Measurements from ENCODE around the gene CFAP251.
"Not testable (repeated sequence)": the region's sequence is repeated elsewhere in the genome, so short reads cannot be mapped to it uniquely, and the experiment has no call there.

The CFAP251 gene

DNA sequence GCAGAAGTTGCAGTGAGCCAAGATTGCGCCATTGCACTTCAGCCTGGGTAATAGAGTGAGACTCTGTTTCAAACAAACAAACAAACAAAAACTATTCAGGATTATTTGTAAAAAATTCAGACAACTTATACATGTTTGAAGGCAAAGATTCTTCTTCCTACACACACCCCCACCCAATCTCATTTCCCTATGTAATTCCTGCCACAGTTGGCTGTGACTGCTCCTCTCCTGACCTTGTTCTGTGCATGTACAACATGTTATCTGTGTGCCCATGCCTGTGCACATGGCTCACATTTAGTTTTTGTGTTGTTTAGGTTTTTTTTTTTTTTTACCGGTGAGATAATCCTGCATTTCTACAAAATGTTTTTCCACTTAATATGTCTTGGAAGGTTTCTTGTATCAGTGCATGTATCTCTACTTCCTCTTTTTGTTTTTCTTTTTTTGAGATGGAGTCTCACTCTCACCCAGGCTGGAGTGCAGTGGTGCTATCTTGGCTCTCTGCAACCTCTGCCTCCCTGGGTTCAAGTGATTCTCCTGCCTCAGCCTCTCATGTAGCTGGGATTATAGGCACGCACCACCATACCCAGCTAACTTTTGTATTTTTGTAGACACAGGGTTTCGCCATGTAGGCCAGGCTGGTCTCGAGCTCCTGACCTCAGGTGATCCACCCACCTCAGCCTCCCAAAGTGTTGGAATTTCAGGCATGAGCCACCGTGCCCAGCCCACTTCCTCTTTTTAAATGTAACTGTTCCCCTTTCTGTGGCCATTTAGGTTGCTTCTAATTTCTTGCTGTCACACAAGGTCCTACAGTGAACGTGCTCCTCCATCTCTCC, 8.7 kb downstream of the CFAP251 start:
- Histone ChIP-seq H3K27me3 (ENCODE audit: insufficient read depth, low read length, poor library complexity) (no peaks in the 10 kb centered on the region), H2BK5ac (ENCODE audit: low read length) (peak overlapping the region; percentile 18), H3K56ac (ENCODE audit: low read length) (peak overlapping the region; percentile 49), H2BK120ac (ENCODE audit: low read depth, low read length) (no peak overlapping the region), H3K23ac (ENCODE audit: low read length) (no peak overlapping the region), H2AK5ac (ENCODE audit: low read length) (no peak overlapping the region), H3K36me3 (ENCODE audit: control insufficient read depth, insufficient read depth, low read length) (no peaks in the 10 kb centered on the region), H3K9ac (ENCODE audit: low read length) (peak overlapping the region; percentile 5), H3K4me3 (ENCODE audit: low read length) (no peak overlapping the region), H3K79me2 (ENCODE audit: control insufficient read depth, insufficient read depth, low read length) (no peaks in the 10 kb centered on the region), H3K4me1 (ENCODE audit: control insufficient read depth, low read depth, low read length) (peaks cover 6% of the 10 kb centered on the region), H3K4me2 (ENCODE audit: low read length) (no peak overlapping the region), H3K79me1 (ENCODE audit: low read length) (no peaks in the 10 kb centered on the region), H3K18ac (ENCODE audit: low read length) (no peak overlapping the region), H2BK15ac (replicated peaks; ENCODE audit: low read depth) (no peak overlapping the region), H4K5ac (ENCODE audit: low read length) (no peak overlapping the region), H3K4ac (ENCODE audit: low read depth, low read length) (no peak overlapping the region), H3K27ac (ENCODE audit: low read depth, low read length) (no peak overlapping the region), H4K8ac (ENCODE audit: low read depth, low read length) (no peak overlapping the region)
- no CpG with 5 or more reads among the region's 7 CpGs for WGBS (ENCODE audit: extremely low coverage, insufficient coverage, low lambda C conversion rate)
- DNase-seq: peak; percentile 58

DNA sequence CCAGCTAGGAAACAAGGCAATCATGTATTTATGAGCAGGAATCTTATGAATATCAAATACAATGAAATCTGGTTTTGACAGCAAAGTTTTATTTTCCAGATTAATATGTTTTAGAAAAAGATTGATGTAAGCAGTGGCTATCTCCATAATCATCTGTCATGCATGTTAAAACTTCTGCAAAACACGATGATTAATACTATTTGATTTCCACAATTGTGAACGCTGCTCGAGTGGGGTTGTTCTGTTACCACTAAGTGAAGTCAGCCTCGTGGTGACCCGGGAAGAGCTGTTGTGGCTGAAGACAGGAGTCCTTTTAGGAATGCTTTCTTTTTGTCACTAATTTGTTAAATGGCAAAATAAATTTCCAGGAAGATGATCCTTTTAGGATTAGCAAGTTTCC, 9.4 kb downstream of the CFAP251 start:
- H3K18ac ChIP-seq (ENCODE audit: low read length): no peak overlapping the region
- no peaks in the 10 kb centered on the region for H3K79me1 ChIP-seq (ENCODE audit: low read length)
- H3K4me1 ChIP-seq (ENCODE audit: control insufficient read depth, low read depth, low read length): peaks cover 7% of the 10 kb centered on the region
- no peak overlapping the region for H2AK5ac ChIP-seq (ENCODE audit: low read length)
- no peak overlapping the region for H3K27ac ChIP-seq (ENCODE audit: low read depth, low read length)
- no peak overlapping the region for H3K4ac ChIP-seq (ENCODE audit: low read depth, low read length)
- peak overlapping the region; percentile 49 for H3K56ac ChIP-seq (ENCODE audit: low read length)
- no CpG with 5 or more reads among the region's 5 CpGs for WGBS (ENCODE audit: extremely low coverage, insufficient coverage, low lambda C conversion rate)
- H3K27me3 ChIP-seq (ENCODE audit: insufficient read depth, low read length, poor library complexity): no peaks in the 10 kb centered on the region
- no peak overlapping the region for H4K8ac ChIP-seq (ENCODE audit: low read depth, low read length)
- no peak overlapping the region for H3K4me3 ChIP-seq (ENCODE audit: low read length)
- no peak overlapping the region for H3K23ac ChIP-seq (ENCODE audit: low read length)
- no peak overlapping the region for H2BK15ac ChIP-seq (replicated peaks; ENCODE audit: low read depth)
- H2BK120ac ChIP-seq (ENCODE audit: low read depth, low read length): no peak overlapping the region
- H3K79me2 ChIP-seq (ENCODE audit: control insufficient read depth, insufficient read depth, low read length): no peaks in the 10 kb centered on the region
- H4K5ac ChIP-seq (ENCODE audit: low read length): no peak overlapping the region
- peak overlapping the region; percentile 5 for H3K9ac ChIP-seq (ENCODE audit: low read length)
- peak overlapping the region; percentile 18 for H2BK5ac ChIP-seq (ENCODE audit: low read length)
- no peaks in the 10 kb centered on the region for H3K36me3 ChIP-seq (ENCODE audit: control insufficient read depth, insufficient read depth, low read length)
- H3K4me2 ChIP-seq (ENCODE audit: low read length): no peak overlapping the region
- DNase-seq: no peak

DNA sequence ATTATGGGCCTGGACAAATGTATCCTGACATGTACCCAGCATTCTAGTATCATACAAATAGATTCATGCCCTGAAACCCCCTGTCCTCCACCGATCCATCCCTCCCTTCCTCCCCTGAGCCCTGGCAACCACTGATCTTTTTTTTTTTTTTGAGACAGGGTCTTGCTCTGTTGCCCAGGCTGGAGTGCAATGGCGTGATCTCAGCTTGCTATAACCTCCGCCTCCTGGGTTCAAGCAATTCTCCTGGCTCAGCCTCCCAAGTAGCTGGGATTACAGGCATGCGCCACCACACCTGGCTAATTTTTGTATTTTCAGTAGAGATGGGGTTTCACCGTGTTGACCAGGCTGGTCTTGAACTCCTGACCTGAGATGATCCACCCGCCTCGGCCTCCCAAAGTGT, 11.2 kb downstream of the CFAP251 start:
- no CpG with 5 or more reads among the region's 7 CpGs for WGBS (ENCODE audit: extremely low coverage, insufficient coverage, low lambda C conversion rate)
- H3K27ac ChIP-seq (ENCODE audit: low read depth, low read length); H3K9ac ChIP-seq (ENCODE audit: low read length); H3K79me1 ChIP-seq (ENCODE audit: low read length); H3K4me2 ChIP-seq (ENCODE audit: low read length); H3K4ac ChIP-seq (ENCODE audit: low read depth, low read length); H4K8ac ChIP-seq (ENCODE audit: low read depth, low read length); DNase-seq; H3K4me3 ChIP-seq (ENCODE audit: low read length); H3K27me3 ChIP-seq (ENCODE audit: insufficient read depth, low read length, poor library complexity); H3K56ac ChIP-seq (ENCODE audit: low read length); H4K5ac ChIP-seq (ENCODE audit: low read length); H3K36me3 ChIP-seq (ENCODE audit: control insufficient read depth, insufficient read depth, low read length); H2BK120ac ChIP-seq (ENCODE audit: low read depth, low read length); H2BK5ac ChIP-seq (ENCODE audit: low read length); H3K23ac ChIP-seq (ENCODE audit: low read length); H3K79me2 ChIP-seq (ENCODE audit: control insufficient read depth, insufficient read depth, low read length); H3K18ac ChIP-seq (ENCODE audit: low read length); H2BK15ac ChIP-seq (replicated peaks; ENCODE audit: low read depth); H2AK5ac ChIP-seq (ENCODE audit: low read length): not testable (repeated sequence)
- peaks cover 14% of the 10 kb centered on the region for H3K4me1 ChIP-seq (ENCODE audit: control insufficient read depth, low read depth, low read length)

DNA sequence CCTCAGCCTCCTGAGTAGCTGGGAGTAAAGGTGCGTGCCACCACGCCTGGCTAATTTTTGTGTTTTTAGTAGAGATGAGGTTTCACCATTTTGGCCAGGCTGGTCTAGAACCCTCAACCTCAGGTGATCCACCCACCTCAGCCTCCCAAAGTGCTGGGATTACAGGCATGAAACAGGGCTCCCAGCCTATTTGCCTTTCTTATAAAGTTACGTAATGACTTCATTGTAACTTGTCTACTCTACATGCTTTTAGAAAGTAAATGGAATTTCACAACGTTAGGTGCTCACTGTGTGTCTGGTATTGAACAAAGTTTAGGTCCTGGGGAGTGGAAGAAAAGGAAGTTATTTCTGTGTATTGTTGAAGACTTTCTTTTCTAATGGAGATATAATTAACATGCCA, 12.5 kb downstream of the CFAP251 start:
- no peak for DNase-seq
- H2BK120ac ChIP-seq (ENCODE audit: low read depth, low read length): no peak overlapping the region
- WGBS (ENCODE audit: extremely low coverage, insufficient coverage, low lambda C conversion rate): no CpG with 5 or more reads among the region's 4 CpGs
- no peaks in the 10 kb centered on the region for H3K79me2 ChIP-seq (ENCODE audit: control insufficient read depth, insufficient read depth, low read length)
- H3K36me3 ChIP-seq (ENCODE audit: control insufficient read depth, insufficient read depth, low read length): no peaks in the 10 kb centered on the region
- no peaks in the 10 kb centered on the region for H3K79me1 ChIP-seq (ENCODE audit: low read length)
- no peak overlapping the region for H3K9ac ChIP-seq (ENCODE audit: low read length)
- H2BK5ac ChIP-seq (ENCODE audit: low read length): no peak overlapping the region
- no peak overlapping the region for H3K18ac ChIP-seq (ENCODE audit: low read length)
- H3K4me2 ChIP-seq (ENCODE audit: low read length): no peak overlapping the region
- H3K56ac ChIP-seq (ENCODE audit: low read length): no peak overlapping the region
- H4K8ac ChIP-seq (ENCODE audit: low read depth, low read length): no peak overlapping the region
- no peaks in the 10 kb centered on the region for H3K27me3 ChIP-seq (ENCODE audit: insufficient read depth, low read length, poor library complexity)
- no peak overlapping the region for H3K4ac ChIP-seq (ENCODE audit: low read depth, low read length)
- no peak overlapping the region for H4K5ac ChIP-seq (ENCODE audit: low read length)
- no peak overlapping the region for H2AK5ac ChIP-seq (ENCODE audit: low read length)
- H3K23ac ChIP-seq (ENCODE audit: low read length): no peak overlapping the region
- H3K27ac ChIP-seq (ENCODE audit: low read depth, low read length): no peak overlapping the region
- no peak overlapping the region for H3K4me3 ChIP-seq (ENCODE audit: low read length)
- peaks cover 10% of the 10 kb centered on the region for H3K4me1 ChIP-seq (ENCODE audit: control insufficient read depth, low read depth, low read length)
- no peak overlapping the region for H2BK15ac ChIP-seq (replicated peaks; ENCODE audit: low read depth)

DNA sequence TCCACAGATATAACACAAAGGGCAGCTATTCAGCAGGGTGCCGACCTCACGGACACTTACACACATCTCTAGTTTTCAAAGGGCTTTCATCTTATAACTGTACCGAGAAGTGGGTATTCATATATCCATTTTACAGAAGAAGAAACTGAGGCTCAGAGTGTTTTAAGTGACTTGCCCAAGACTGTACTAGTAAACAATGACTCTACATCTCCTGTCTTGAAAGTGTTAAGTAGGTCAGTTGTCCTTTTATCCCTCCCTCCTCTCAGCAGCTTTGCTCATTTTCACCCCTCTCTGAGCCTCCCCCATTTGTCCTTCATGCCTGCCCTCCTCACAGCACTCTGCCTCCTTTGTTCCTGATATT, 13.8 kb downstream of the CFAP251 start:
- WGBS (ENCODE audit: extremely low coverage, insufficient coverage, low lambda C conversion rate): no CpG with 5 or more reads among the region's 3 CpGs
- H2BK5ac ChIP-seq (ENCODE audit: low read length): no peak overlapping the region
- H2BK15ac ChIP-seq (replicated peaks; ENCODE audit: low read depth): no peak overlapping the region

More for the DNA sequence above, 13.8 kb downstream of the CFAP251 start:
- no peak overlapping the region for H3K27ac ChIP-seq (ENCODE audit: low read depth, low read length)
- H3K4me1 ChIP-seq (ENCODE audit: control insufficient read depth, low read depth, low read length): peaks cover 10% of the 10 kb centered on the region
- no peaks in the 10 kb centered on the region for H3K79me1 ChIP-seq (ENCODE audit: low read length)
- no peak overlapping the region for H3K23ac ChIP-seq (ENCODE audit: low read length)
- H3K4me3 ChIP-seq (ENCODE audit: low read length): no peak overlapping the region
- no peak overlapping the region for H4K5ac ChIP-seq (ENCODE audit: low read length)
- no peak overlapping the region for H3K9ac ChIP-seq (ENCODE audit: low read length)
- H3K79me2 ChIP-seq (ENCODE audit: control insufficient read depth, insufficient read depth, low read length): no peaks in the 10 kb centered on the region
- H3K27me3 ChIP-seq (ENCODE audit: insufficient read depth, low read length, poor library complexity): no peaks in the 10 kb centered on the region
- no peak for DNase-seq
- no peak overlapping the region for H4K8ac ChIP-seq (ENCODE audit: low read depth, low read length)
- H3K36me3 ChIP-seq (ENCODE audit: control insufficient read depth, insufficient read depth, low read length): no peaks in the 10 kb centered on the region
- H2BK120ac ChIP-seq (ENCODE audit: low read depth, low read length): no peak overlapping the region
- no peak overlapping the region for H3K56ac ChIP-seq (ENCODE audit: low read length)
- no peak overlapping the region for H3K18ac ChIP-seq (ENCODE audit: low read length)
- no peak overlapping the region for H2AK5ac ChIP-seq (ENCODE audit: low read length)
- H3K4me2 ChIP-seq (ENCODE audit: low read length): no peak overlapping the region
- no peak overlapping the region for H3K4ac ChIP-seq (ENCODE audit: low read depth, low read length)

Measured in mesendoderm (in vitro differentiated cells).